Stimulated activated CD8-positive, alpha-beta memory T cell treated with anti-CD3 and anti-CD28 coated beads, Interleukin-4, amount 100 ng/mL, for 48 hours (primary cell): ENCODE results near the gene RRP36.

Source experiments
- DNase-seq: peaks from one replicate; pipeline ENCODE4 v3.0.0-alpha.2; 2020

RRP36 gene

DNA sequence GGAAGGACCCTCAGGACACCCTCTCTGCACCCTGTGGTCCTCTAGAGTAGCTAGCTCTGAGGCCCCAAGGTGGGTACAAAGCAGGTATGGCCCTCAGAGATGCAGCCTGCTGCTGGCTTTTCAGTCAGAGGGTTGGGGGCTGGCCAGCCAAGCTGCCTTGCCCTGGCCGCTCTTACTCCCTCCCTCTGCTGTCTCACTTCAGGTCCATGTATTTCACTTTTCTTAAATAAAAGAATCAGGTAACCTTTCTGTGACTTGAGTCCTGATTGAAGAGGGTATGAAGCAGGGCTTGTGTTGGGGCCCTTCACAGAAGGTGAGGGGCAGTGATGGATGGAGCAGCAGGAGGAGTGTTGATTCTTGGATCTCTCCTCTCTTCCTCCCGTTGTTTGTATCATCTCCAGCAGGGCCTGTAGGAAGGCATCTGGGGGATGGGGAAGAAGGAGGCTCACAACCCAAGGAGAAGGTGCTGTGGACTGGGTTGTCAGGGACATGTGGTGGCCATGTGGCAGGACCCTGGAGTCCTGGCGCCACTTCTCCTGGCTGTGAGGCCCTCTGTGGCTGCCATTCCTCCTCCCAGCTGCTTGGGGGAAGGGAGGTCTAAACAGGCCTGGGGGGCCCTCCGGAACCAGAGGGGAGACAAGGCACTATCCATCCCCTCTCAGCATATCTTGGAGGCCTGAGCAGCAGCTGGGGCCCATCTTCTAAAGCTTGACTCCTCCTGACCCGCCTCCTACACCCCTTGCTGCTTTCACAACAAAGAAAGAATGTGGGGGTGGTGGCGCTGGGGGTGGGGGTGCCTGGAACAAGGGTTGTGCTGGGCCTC lies 53.6 kb downstream of the RRP36 start:
- no peak for DNase-seq

- peak; percentile 51 for DNase-seq
These were observed 54.4 kb downstream of the RRP36 start, which contains the start of gene PTK7 for GRCh38 chr6:43075670-43076463. Gene PTK7 (plus strand): TSS chr6:43076314. CDS start chr6:43076489, 175 bp downstream.

GRCh38 chr6:43076464-43077332 lies 55.3 kb downstream of the RRP36 start:
- DNase-seq = no peak

DNA sequence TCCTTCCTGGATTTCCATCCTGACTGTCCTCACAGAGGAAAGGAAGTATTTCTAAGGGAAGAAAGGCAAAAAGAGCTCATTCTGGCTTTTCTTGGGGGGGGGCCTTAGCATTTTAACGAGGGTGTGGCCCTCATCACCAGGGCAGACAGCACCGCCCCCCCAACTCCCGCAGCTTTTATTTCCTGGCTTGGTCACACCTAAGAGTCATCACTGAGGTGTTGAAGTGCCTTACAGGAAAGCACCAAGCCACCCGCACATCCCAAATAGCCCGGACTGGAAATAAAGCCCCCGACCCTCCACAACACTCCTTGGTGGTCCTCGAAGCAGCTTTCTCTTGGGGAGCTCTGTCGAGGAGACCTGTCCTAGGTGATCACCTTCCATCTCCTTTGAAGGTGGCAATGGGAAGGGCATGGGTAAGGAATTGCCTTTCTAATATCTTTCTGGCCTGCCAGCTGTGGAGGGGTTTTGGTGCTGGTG lies 55.9 kb downstream of the RRP36 start:
- DNase-seq = no peak

DNA sequence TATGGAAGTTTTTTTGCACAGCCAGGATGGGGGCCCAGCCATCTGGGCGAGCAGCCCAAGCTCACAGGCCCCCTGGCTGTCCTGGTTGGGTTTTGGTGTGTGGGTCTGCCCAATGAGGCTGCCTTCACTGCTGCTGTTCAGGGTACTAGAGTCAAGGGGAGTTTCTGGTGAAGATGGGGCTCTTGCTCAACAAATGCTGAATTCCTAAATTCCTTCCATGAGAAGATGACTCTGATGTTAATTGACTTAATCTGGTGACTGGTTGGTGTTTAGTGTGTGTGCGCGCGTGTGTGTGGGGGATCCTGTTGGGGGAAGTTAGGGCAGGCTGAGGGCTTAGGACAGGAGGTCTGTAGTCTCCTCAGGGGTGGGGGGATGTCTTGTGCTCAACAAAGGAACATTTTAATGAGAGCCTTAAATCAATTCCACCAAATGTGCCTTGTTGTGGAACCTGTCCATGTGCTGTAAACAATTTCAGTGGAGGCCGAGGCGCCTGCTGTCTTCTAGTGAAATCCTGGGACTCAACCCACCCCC lies 56.6 kb downstream of the RRP36 start:
- DNase-seq = no peak

DNA sequence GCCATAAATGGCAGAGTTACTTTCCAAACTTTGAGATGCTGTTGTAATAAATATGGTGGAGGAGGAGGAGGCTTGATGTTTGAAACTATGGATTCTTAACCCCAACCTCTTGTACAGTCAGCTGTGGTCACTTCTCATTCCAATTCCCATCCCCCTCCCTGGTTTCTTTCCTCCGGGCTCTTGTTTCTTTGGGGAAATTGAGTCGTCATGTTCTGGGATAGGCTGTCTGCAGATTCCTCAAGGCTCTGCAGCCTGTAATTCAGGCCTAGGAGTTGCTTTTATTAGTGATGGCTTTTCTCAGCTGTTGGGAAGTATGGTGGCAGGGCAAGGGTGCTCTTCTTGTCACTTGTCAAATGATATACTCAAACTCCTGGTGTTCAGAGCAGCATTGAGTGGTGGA lies 57.3 kb downstream of the RRP36 start:
- DNase-seq = no peak
